ENCODE data around the gene TTC38. TPM values are rescaled to one million over a fixed set of nuclear protein-coding genes. Genes with fewer than 3 reads are reported as not detected.

Gene TTC38
- total and polyA plus RNA-seq, 2 donors (not counting 3 experiments of a cell fraction or from before 2014, with no cell fraction given): 31.6 to 39.7 TPM

DNA sequence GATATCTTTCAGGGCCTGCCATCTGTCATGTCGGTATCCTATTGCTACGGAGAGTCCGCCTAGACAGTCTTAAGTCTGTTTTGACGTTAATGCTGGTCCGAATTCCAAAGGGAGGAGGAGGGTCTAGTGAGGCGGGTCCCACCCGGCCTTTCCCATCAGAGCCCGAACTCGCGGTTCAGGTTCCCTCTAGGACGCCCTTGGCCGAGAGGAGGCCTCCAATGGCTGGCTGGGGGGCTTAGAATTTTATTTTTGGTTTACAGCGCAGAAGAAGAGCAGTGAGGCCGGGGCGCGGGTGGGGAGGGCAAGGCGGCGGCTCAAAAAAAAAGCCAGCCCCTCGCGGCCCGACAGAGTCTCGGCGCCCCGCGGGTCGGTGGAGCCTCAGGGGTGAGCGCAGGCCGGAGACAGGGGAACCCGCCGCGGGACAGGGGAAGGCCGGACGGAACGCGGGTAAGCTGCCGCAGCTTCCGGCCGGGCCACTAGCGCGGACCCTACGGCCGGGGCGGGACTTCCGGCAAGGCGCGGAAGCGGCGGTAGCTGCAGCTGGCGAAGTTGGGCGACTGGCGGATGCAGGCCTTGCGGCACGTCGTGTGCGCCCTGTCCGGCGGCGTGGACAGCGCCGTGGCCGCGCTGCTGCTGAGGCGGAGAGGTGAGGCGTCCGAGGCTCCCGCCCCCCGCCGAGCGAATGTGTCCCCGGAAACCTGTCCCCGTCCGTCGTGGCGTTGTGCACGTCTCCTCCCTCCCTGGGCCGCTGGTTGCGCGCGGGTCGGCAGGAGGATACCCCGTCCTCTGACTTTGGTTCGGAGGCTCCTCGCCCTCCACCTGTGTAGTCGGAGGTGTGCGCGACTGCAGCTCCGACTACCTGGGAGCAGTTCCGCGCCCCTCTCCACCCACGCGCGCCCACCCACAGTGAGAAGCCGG, 67.7 kb downstream of the TTC38 start, which contains the start of gene TRMU:
TRMU (plus strand) TSS at position 514 of the 918 bp plus-strand sequence; CDS start at position 565, 51 bp downstream.
- POLR2A ChIA-PET: interaction anchor here (1.2 kb wide), 1 partner anchor 212 kb away, joined by 3 read pairs; no protein-coding TSS in a partner anchor

More for the DNA sequence above, 67.7 kb downstream of the TTC38 start, which contains the start of gene TRMU:
- peaks cover 7% of the 10 kb centered on the region for H3K4me1 ChIP-seq (ENCODE audit: control insufficient read depth, extremely low read depth, insufficient read depth, low read length)
- peak within 1 kb of the TSS; percentile 77 for H3K4me2 ChIP-seq (ENCODE audit: insufficient read depth, low read length)
- H3K9me1 ChIP-seq (replicated peaks; ENCODE audit: control insufficient read depth, extremely low read depth, insufficient read depth, low read length): no peaks in the 10 kb centered on the region
- H3K27ac ChIP-seq (ENCODE audit: insufficient read depth, low read depth, low read length): peak within 1 kb of the TSS; percentile 41
- H3K36me3 ChIP-seq (ENCODE audit: control insufficient read depth in 2 of 2, extremely low read depth in 1 of 2, insufficient read depth in 2 of 2, low read length in 2 of 2): peaks cover 11 to 18% of the 10 kb centered on the region in 2 experiments
- H3K79me2 ChIP-seq (ENCODE audit: control insufficient read depth, insufficient read depth, low read length): peaks cover 32% of the 10 kb centered on the region
- intact Hi-C loops (cut with micrococcal nuclease): loop anchor here (2.0 kb wide), 1 partner anchor 39 kb away; the partner anchor contains the start of gene GTSE1
- FAIRE-seq (peak; percentile 82), DNase-seq (ENCODE audit: low read depth, low spot score) (peak; percentile 84)
- TF ChIP-seq POLR2A (IDR thresholded peaks at IDR 0.05; ENCODE audit: low read depth, low read length): peak; percentile 79
- TF ChIP-seq GATA2 (IDR thresholded peaks at IDR 0.05; ENCODE audit: insufficient read depth, insufficient read length, low read depth, low read length): no peak
- no peak for TF ChIP-seq JUN (IDR thresholded peaks at IDR 0.05; ENCODE audit: borderline replicate concordance, insufficient read depth, insufficient read length, low read depth)
- TF ChIP-seq EZH2 (IDR thresholded peaks at IDR 0.05; ENCODE audit: borderline replicate concordance, low read depth, low read length, severe bottlenecking): no peak
- no peak for TF ChIP-seq FOS (IDR thresholded peaks at IDR 0.05; ENCODE audit: borderline replicate concordance, insufficient read depth, low read length)
- TF ChIP-seq MYC (IDR thresholded peaks at IDR 0.05; ENCODE audit: low read depth, low read length): peak; percentile 69
- TF ChIP-seq, protein P1, sequence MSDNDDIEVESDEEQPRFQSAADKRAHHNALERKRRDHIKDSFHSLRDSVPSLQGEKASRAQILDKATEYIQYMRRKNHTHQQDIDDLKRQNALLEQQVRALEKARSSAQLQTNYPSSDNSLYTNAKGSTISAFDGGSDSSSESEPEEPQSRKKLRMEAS (IDR thresholded peaks at IDR 0.05; ENCODE audit: insufficient read depth, insufficient read length): peak; percentile 51
- TF ChIP-seq POLR2AphosphoS5 (IDR thresholded peaks at IDR 0.05; ENCODE audit: insufficient read depth, low read depth, low read length): peak; percentile 95
- no peak for TF ChIP-seq CTCF (IDR thresholded peaks at IDR 0.05; ENCODE audit: extremely low read depth in 1 of 2, insufficient read depth in 1 of 2, low read depth in 1 of 2, low read length in 2 of 2)
- CTCF ChIA-PET: interaction anchor here (0.6 to 1.7 kb wide), 7 partner anchors 12 to 329 kb away, joined by 3 to 9 read pairs (median 4); no protein-coding TSS in a partner anchor
- H3K27me3 ChIP-seq (ENCODE audit: control insufficient read depth in 2 of 2, insufficient read depth in 2 of 2, low read length in 2 of 2): no peaks in the 10 kb centered on the region
- BruUV-seq (replicated peaks): TSS peak; percentile 94
- no peaks in the 10 kb centered on the region for H4K20me1 ChIP-seq (replicated peaks; ENCODE audit: control insufficient read depth, extremely low read depth, insufficient read depth, low read length)
- H3K9ac ChIP-seq (replicated peaks; ENCODE audit: extremely low read depth, insufficient read depth, low read length): peak within 1 kb of the TSS; percentile 77
- H3K4me3 ChIP-seq (replicated peaks in 1 of 3; ENCODE audit: insufficient read depth in 1 of 3, low read depth in 1 of 3, low read length in 3 of 3): peak within 1 kb of the TSS; percentile 76 to 98 (median 84)
- no peaks in the 10 kb centered on the region for H3K9me3 ChIP-seq (replicated peaks; ENCODE audit: control insufficient read depth, insufficient read depth, low read length)
- dilution Hi-C loops (cut with MboI; ENCODE audit: extremely low pct_ligation_motif_present, low sequenced_read_pairs): no loop called here
- H2AFZ ChIP-seq (ENCODE audit: low read depth, low read length): peak within 1 kb of the TSS; percentile 93

Data from endothelial cell of umbilical vein (primary cell).